GM21390 (cell line): ENCODE data around the gene ARID3C.

Experiments
- ATAC-seq: cut with Tn5 transposase; IDR thresholded peaks from one replicate; pipeline ENCODE4 v1.9.1; 2021; ENCODE audit not compliant: unreplicated experiment

Gene ARID3C

GRCh38 chr9:34630402-34631154 is 1.7 kb upstream of the ARID3C start:
- no peak for ATAC-seq

- no peak for ATAC-seq
Measured at GRCh38 chr9:34629491-34629808, 584 bp upstream of the ARID3C start.

GRCh38 chr9:34627716-34628655 is 880 bp downstream of the ARID3C start:
- no peak for ATAC-seq

- ATAC-seq = no peak
Measured at GRCh38 chr9:34625186-34625486, 3.7 kb downstream of the ARID3C start.

- no peak for ATAC-seq
Measured at GRCh38 chr9:34624475-34625185, 4.2 kb downstream of the ARID3C start.

GRCh38 chr9:34623374-34624235 is 5.3 kb downstream of the ARID3C start:
- no peak for ATAC-seq

GRCh38 chr9:34620061-34620994 is 8.5 kb downstream of the ARID3C start, which contains the start of gene DCTN3:
TSS of gene DCTN3 (minus strand) at chr9:34620495. CDS start at chr9:34620464, 31 bp downstream.
- ATAC-seq = peak; percentile 100

- ATAC-seq = no peak
Measured at GRCh38 chr9:34615132-34615531, 13.7 kb downstream of the ARID3C start.

- no peak for ATAC-seq
Measured at GRCh38 chr9:34612788-34613390, 16.0 kb downstream of the ARID3C start.

GRCh38 chr9:34611811-34612787 is 16.8 kb downstream of the ARID3C start, which contains the start of gene RPP25L:
TSS of gene RPP25L (minus strand) at chr9:34612097. CDS start at chr9:34611296, 801 bp downstream.
- ATAC-seq = peak; percentile 87

- ATAC-seq = peak; percentile 12
Measured at GRCh38 chr9:34611251-34611810, 17.5 kb downstream of the ARID3C start.

- no peak for ATAC-seq
Measured at GRCh38 chr9:34610434-34611206, 18.2 kb downstream of the ARID3C start.

- no peak for ATAC-seq
Measured at GRCh38 chr9:34607331-34607730, 21.5 kb downstream of the ARID3C start.

- ATAC-seq = no peak
Measured at GRCh38 chr9:34606905-34607304, 22.0 kb downstream of the ARID3C start.

GRCh38 chr9:34606190-34606589 is 22.7 kb downstream of the ARID3C start:
- no peak for ATAC-seq

- no peak for ATAC-seq
Measured at GRCh38 chr9:34603610-34604231, 25.1 kb downstream of the ARID3C start.
